Activated naive CD8-positive, alpha-beta T cell treated with anti-CD3 and anti-CD28 coated beads for 36 hours (primary cell): Measurements from ENCODE around the gene RFTN1. TPM values are rescaled to one million over a fixed set of nuclear protein-coding genes. Genes with fewer than 3 reads are reported as not detected.

Source experiments
- DNase-seq: peaks from one replicate; pipeline ENCODE4 v3.0.0; 2021
- H3K27ac Mint-ChIP-seq: one replicate; pipeline ENCODE4 v1.8.0; 2022; ENCODE audit warnings: mild to moderate bottlenecking, moderate library complexity, mixed read lengths
- H3K27me3 Mint-ChIP-seq: one replicate; pipeline ENCODE4 v1.8.0; 2022; ENCODE audit warnings: mild to moderate bottlenecking, mixed read lengths
- H3K36me3 Mint-ChIP-seq: one replicate; pipeline ENCODE4 v1.8.0; 2021; ENCODE audit warnings: mild to moderate bottlenecking, mixed read lengths
- H3K4me1 Mint-ChIP-seq: one replicate; pipeline ENCODE4 v1.8.0; 2021; ENCODE audit warnings: mixed read lengths
- H3K4me3 Mint-ChIP-seq: one replicate; pipeline ENCODE4 v1.8.0; 2022; ENCODE audit warnings: mild to moderate bottlenecking, moderate library complexity, mixed read lengths
- H3K9me3 Mint-ChIP-seq: one replicate; pipeline ENCODE4 v1.8.0; 2022; ENCODE audit warnings: mixed read lengths
- total RNA-seq, 2 experiments: library from RNA; stranded (reverse); gene quantifications; one replicate each; pipeline ENCODE4 v1.2.3, GENCODE V29; 2021

The RFTN1 gene
- total RNA-seq, 2 experiments from 2014 or later: 84.2 to 84.8 TPM

- Mint-ChIP-seq H3K4me3 (peak overlapping the region; percentile 80), H3K27ac (peak overlapping the region; percentile 76)
These were observed 2.5 kb upstream of the RFTN1 start for GRCh38 chr3:16515885-16516420.

GRCh38 chr3:16514755-16515353 is 1.4 kb upstream of the RFTN1 start:
- DNase-seq: no peak

More at GRCh38 chr3:16515885-16516420, 2.5 kb upstream of the RFTN1 start:
- peaks cover 61% of the 10 kb centered on the region for H3K4me1 Mint-ChIP-seq
- no peak for DNase-seq
- peaks cover 50% of the 10 kb centered on the region for H3K36me3 Mint-ChIP-seq
- no peaks in the 10 kb centered on the region for H3K27me3 Mint-ChIP-seq
- H3K9me3 Mint-ChIP-seq: peaks cover 13% of the 10 kb centered on the region

GRCh38 chr3:16514021-16514700 is 662 bp upstream of the RFTN1 start:
- no peaks in the 10 kb centered on the region for H3K27me3 Mint-ChIP-seq
- H3K9me3 Mint-ChIP-seq: peaks cover 7% of the 10 kb centered on the region
- H3K36me3 Mint-ChIP-seq: peaks cover 57% of the 10 kb centered on the region
- H3K27ac Mint-ChIP-seq: peak overlapping the region; percentile 82
- peaks cover 62% of the 10 kb centered on the region for H3K4me1 Mint-ChIP-seq
- DNase-seq: no peak
- peak overlapping the region; percentile 80 for H3K4me3 Mint-ChIP-seq

More at GRCh38 chr3:16514755-16515353, 1.4 kb upstream of the RFTN1 start:
- H3K9me3 Mint-ChIP-seq: peaks cover 10% of the 10 kb centered on the region
- peaks cover 57% of the 10 kb centered on the region for H3K36me3 Mint-ChIP-seq
- no peaks in the 10 kb centered on the region for H3K27me3 Mint-ChIP-seq
- H3K4me3 Mint-ChIP-seq: peak overlapping the region; percentile 80
- H3K4me1 Mint-ChIP-seq: peaks cover 62% of the 10 kb centered on the region
- H3K27ac Mint-ChIP-seq: peak overlapping the region; percentile 62

- Mint-ChIP-seq H3K4me1 (peaks cover 74% of the 10 kb centered on the region), H3K4me3 (peak overlapping the region; percentile 98), H3K36me3 (peaks cover 54% of the 10 kb centered on the region), H3K9me3 (no peaks in the 10 kb centered on the region), H3K27me3 (no peaks in the 10 kb centered on the region), H3K27ac (peak overlapping the region; percentile 98)
- peak; percentile 59 for DNase-seq
These were observed 911 bp downstream of the RFTN1 start for GRCh38 chr3:16512435-16513140.

- peak; percentile 83 for DNase-seq
- no peaks in the 10 kb centered on the region for H3K27me3 Mint-ChIP-seq
- peak overlapping the region; percentile 98 for H3K27ac Mint-ChIP-seq
- peaks cover 54% of the 10 kb centered on the region for H3K36me3 Mint-ChIP-seq
- H3K9me3 Mint-ChIP-seq: no peaks in the 10 kb centered on the region
- H3K4me3 Mint-ChIP-seq: peak overlapping the region; percentile 98
- peaks cover 75% of the 10 kb centered on the region for H3K4me1 Mint-ChIP-seq
These were observed 1.6 kb downstream of the RFTN1 start for GRCh38 chr3:16511681-16512434.

GRCh38 chr3:16510620-16511319 is 2.7 kb downstream of the RFTN1 start:
- peak overlapping the region; percentile 98 for H3K4me3 Mint-ChIP-seq
- peaks cover 72% of the 10 kb centered on the region for H3K4me1 Mint-ChIP-seq
- peaks cover 63% of the 10 kb centered on the region for H3K36me3 Mint-ChIP-seq
- DNase-seq: no peak
- H3K27ac Mint-ChIP-seq: peak overlapping the region; percentile 98
- H3K27me3 Mint-ChIP-seq: no peaks in the 10 kb centered on the region
- H3K9me3 Mint-ChIP-seq: no peaks in the 10 kb centered on the region

GRCh38 chr3:16509721-16510619 is 3.5 kb downstream of the RFTN1 start:
- Mint-ChIP-seq H3K36me3 (peaks cover 65% of the 10 kb centered on the region), H3K27ac (peak overlapping the region; percentile 98), H3K27me3 (no peaks in the 10 kb centered on the region), H3K4me1 (peaks cover 69% of the 10 kb centered on the region), H3K9me3 (no peaks in the 10 kb centered on the region), H3K4me3 (peak overlapping the region; percentile 98)
- DNase-seq: no peak

GRCh38 chr3:16508591-16508995 is 4.9 kb downstream of the RFTN1 start:
- Mint-ChIP-seq H3K27me3 (no peaks in the 10 kb centered on the region), H3K4me1 (peaks cover 70% of the 10 kb centered on the region), H3K4me3 (peak overlapping the region; percentile 50), H3K9me3 (no peaks in the 10 kb centered on the region), H3K36me3 (peaks cover 73% of the 10 kb centered on the region), H3K27ac (peak overlapping the region; percentile 77)
- DNase-seq: no peak

- Mint-ChIP-seq H3K4me3 (peak overlapping the region; percentile 50), H3K27ac (peak overlapping the region; percentile 77), H3K9me3 (no peaks in the 10 kb centered on the region), H3K27me3 (no peaks in the 10 kb centered on the region), H3K36me3 (peaks cover 76% of the 10 kb centered on the region), H3K4me1 (peaks cover 74% of the 10 kb centered on the region)
- DNase-seq: no peak
These were observed 5.3 kb downstream of the RFTN1 start for GRCh38 chr3:16508243-16508578.

- H3K9me3 Mint-ChIP-seq: no peaks in the 10 kb centered on the region
- H3K4me1 Mint-ChIP-seq: peaks cover 76% of the 10 kb centered on the region
- peaks cover 75% of the 10 kb centered on the region for H3K36me3 Mint-ChIP-seq
- no peaks in the 10 kb centered on the region for H3K27me3 Mint-ChIP-seq
- no peak overlapping the region for H3K4me3 Mint-ChIP-seq
- H3K27ac Mint-ChIP-seq: peak overlapping the region; percentile 9
- no peak for DNase-seq
These were observed 5.8 kb downstream of the RFTN1 start for GRCh38 chr3:16507578-16508242.

GRCh38 chr3:16506884-16507577 is 6.5 kb downstream of the RFTN1 start:
- H3K4me3 Mint-ChIP-seq: no peak overlapping the region
- no peak overlapping the region for H3K27ac Mint-ChIP-seq
- peaks cover 79% of the 10 kb centered on the region for H3K4me1 Mint-ChIP-seq
- H3K9me3 Mint-ChIP-seq: no peaks in the 10 kb centered on the region
- DNase-seq: no peak
- peaks cover 75% of the 10 kb centered on the region for H3K36me3 Mint-ChIP-seq
- H3K27me3 Mint-ChIP-seq: no peaks in the 10 kb centered on the region

GRCh38 chr3:16506451-16506850 is 7.0 kb downstream of the RFTN1 start:
- Mint-ChIP-seq H3K4me1 (peaks cover 77% of the 10 kb centered on the region), H3K27me3 (no peaks in the 10 kb centered on the region), H3K4me3 (no peak overlapping the region), H3K9me3 (no peaks in the 10 kb centered on the region), H3K36me3 (peaks cover 76% of the 10 kb centered on the region), H3K27ac (no peak overlapping the region)
- DNase-seq: no peak
